ENCODE data around the gene DRICH1. TPM values are rescaled to one million over a fixed set of nuclear protein-coding genes. Genes with fewer than 3 reads are reported as not detected.

DRICH1 gene, protein sequence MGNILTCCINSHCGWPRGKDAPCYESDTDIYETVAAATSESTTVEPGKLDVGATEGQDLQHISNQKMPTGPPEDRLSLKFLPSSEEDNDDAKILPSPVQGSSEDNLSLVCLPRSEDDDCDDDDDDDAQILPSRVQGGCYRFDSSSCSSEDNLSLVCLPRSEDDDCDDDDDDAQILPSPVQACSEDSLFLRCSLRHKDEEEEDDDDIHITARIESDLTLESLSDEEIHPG
- not detected in 2 replicates for total RNA-seq

DNA sequence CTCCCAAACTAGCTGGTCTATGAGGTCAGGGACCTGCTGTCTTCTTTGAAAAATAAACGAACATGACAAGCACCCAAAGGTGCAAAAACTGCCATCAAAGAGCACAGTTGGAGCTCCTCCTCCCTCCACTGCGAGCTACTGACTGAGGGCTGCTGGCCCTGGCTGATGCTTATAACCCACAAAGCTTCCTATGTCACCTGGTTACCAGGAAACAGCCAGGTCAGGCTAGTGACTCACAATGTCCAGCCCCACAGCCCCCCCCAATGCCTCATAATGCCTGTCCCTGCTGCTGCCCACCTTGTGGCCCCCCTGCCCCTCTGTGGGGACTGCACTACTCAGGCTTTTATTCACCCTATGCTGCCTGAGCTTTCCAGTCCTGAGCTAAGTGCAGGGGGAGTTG is at the start of gene DRICH1:
Gene DRICH1 (minus strand): TSS at position 144 of the 400 bp plus-strand sequence. CDS start 298 bp downstream, outside the sequence.

GRCh38 chr22:23579870-23580575 is 52.1 kb downstream of the DRICH1 start, which contains the start of gene IGLL1:
Gene IGLL1, minus strand, starts transcription at chr22:23580290. Its CDS starts 100 bp downstream, at chr22:23580190.

Small RNA genes within 50 kb of the gene (small RNA-seq; reads per million reads assigned to genes)
- not detected for gene AP000346.3

Other genes with a start within 250 kb of the DRICH1 start
- not detected in 2 replicates for gene IGLL1, start 52.0 kb downstream of the DRICH1 start, total RNA-seq
- not detected in 2 replicates for gene RGL4, start 58.7 kb upstream of the DRICH1 start, total RNA-seq
- 5.1 and 6.5 TPM in 2 replicates for gene ZNF70, start 118.8 kb upstream of the DRICH1 start, total RNA-seq
- gene VPREB3, start 122.1 kb upstream of the DRICH1 start, total RNA-seq = not detected in 2 replicates
- gene C22orf15, start 130.7 kb upstream of the DRICH1 start, total RNA-seq = 0.39 and 0.54 TPM in 2 replicates
- 0.87 and 4.7 TPM in 2 replicates for gene CHCHD10, start 135.7 kb upstream of the DRICH1 start, total RNA-seq
- 3.7 and 5.9 TPM in 2 replicates for gene MMP11, start 140.5 kb upstream of the DRICH1 start, total RNA-seq
- gene SMARCB1, start 154.6 kb upstream of the DRICH1 start, total RNA-seq = 70.7 and 109 TPM in 2 replicates
- gene DERL3, start 206.7 kb upstream of the DRICH1 start, total RNA-seq = 1.3 and 1.6 TPM in 2 replicates
- 9.5 and 9.8 TPM in 2 replicates for gene SLC2A11, start 225.6 kb upstream of the DRICH1 start, total RNA-seq

All from placental epithelial cell (primary cell).